Measurements from ENCODE around the gene CHKA.

CHKA gene

GRCh38 chr11:68033708-68034045 lies 87.5 kb downstream of the CHKA start:
- TF ChIP-seq, protein P1, sequence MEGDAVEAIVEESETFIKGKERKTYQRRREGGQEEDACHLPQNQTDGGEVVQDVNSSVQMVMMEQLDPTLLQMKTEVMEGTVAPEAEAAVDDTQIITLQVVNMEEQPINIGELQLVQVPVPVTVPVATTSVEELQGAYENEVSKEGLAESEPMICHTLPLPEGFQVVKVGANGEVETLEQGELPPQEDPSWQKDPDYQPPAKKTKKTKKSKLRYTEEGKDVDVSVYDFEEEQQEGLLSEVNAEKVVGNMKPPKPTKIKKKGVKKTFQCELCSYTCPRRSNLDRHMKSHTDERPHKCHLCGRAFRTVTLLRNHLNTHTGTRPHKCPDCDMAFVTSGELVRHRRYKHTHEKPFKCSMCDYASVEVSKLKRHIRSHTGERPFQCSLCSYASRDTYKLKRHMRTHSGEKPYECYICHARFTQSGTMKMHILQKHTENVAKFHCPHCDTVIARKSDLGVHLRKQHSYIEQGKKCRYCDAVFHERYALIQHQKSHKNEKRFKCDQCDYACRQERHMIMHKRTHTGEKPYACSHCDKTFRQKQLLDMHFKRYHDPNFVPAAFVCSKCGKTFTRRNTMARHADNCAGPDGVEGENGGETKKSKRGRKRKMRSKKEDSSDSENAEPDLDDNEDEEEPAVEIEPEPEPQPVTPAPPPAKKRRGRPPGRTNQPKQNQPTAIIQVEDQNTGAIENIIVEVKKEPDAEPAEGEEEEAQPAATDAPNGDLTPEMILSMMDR (conservative IDR thresholded peaks at IDR 0.05; ENCODE audit: control insufficient read depth, insufficient read depth, low read depth, low read length), result no peak
- DNase-seq (ENCODE audit: low read depth), result no peak
- H3K4me3 ChIP-seq (ENCODE audit: control insufficient read depth, low read depth, low read length), result no peak overlapping the region

DNA sequence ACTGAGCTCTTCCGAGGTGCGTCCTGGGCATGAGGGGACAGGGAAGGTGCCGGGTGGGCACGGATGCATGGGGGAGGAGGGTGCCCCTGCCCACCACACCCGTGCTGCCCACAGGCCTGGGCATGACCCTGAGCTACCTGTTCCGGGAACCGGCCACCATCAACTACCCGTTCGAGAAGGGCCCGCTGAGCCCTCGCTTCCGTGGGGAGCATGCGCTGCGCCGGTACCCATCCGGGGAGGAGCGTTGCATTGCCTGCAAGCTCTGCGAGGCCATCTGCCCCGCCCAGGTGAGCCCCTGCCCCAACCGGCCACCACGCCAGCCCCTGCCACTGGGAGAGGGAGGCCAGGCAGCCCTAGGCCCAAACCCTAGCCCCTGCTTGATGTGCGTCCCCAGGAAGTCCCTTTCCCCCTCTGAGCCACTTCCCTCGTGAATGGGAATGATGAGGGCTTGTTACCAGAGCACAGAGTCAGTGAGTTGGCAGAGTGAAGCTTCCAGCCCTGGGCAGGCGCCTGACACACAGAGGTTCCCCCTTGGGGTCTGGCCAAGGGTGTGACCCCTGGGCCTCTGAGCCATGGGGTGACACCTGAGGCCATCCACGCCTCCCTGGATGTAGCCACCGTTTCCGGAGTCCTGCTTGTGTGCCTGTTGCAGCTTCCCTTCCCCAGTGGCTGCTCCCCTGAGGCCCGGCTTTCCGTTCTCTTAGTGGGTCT lies 88.0 kb downstream of the CHKA start:
- no peak overlapping the region for H3K4me3 ChIP-seq (ENCODE audit: control insufficient read depth, low read depth, low read length)
- no peak for DNase-seq (ENCODE audit: low read depth)
- TF ChIP-seq, protein P1 (conservative IDR thresholded peaks at IDR 0.05; ENCODE audit: control insufficient read depth, insufficient read depth, low read depth, low read length), result no peak

GRCh38 chr11:68032003-68032402 lies 89.2 kb downstream of the CHKA start:
- no peak for DNase-seq (ENCODE audit: low read depth)
- H3K4me3 ChIP-seq (ENCODE audit: control insufficient read depth, low read depth, low read length), result no peak overlapping the region
- TF ChIP-seq, protein P1 (conservative IDR thresholded peaks at IDR 0.05; ENCODE audit: control insufficient read depth, insufficient read depth, low read depth, low read length), result no peak

- TF ChIP-seq, protein P1 (conservative IDR thresholded peaks at IDR 0.05; ENCODE audit: control insufficient read depth, insufficient read depth, low read depth, low read length), result no peak
- DNase-seq (ENCODE audit: low read depth), result no peak
- H3K4me3 ChIP-seq (ENCODE audit: control insufficient read depth, low read depth, low read length), result peak overlapping the region; percentile 58
Observed at GRCh38 chr11:68031144-68031464, 90.1 kb downstream of the CHKA start.

DNA sequence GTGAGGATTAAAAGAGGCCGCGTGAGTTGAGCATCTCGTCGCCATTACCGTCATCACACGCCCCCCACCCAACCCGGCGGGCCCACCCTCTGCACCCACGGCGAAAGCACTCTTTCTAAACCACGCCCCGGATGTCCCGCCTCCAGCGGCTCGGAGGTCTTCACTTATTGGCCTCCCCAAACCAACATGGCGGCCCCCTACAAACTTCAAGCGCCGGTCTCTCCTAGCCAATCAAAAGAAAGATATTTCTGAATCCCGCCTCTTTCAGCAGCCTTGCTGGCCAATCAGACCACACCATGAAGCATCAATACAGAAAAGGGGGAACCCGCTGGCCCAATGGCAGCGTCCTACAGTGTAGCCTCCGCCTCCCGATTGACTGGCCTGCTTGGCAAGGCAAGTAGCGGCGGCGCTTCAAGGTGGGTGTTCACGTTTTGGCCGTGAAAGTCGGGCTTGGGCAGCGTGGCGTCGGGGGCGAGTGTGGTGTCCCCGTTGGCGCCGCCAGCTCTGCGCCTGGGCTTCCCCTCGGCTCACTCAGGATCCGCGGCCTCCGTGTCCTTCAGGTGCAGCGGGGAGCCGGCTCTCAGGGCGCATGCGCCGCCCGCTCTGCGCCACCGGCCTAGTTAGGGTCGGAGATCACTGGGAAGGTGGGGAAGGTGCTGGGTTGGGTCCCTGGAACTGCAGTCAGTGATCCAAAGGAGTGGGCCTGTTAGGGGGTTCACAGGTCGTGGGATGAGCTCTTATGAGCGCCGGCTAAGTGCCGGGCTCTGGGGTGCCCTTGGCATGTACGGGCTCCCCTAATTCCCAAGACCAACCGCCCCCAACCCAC lies 90.7 kb downstream of the CHKA start, which contains the start of gene NDUFS8:
NDUFS8 (plus strand) TSS at position 364 of the 826 bp plus-strand sequence. CDS start 1,471 bp downstream, outside the sequence.
- H3K4me3 ChIP-seq (ENCODE audit: control insufficient read depth, low read depth, low read length), result peak within 1 kb of the TSS; percentile 58
- DNase-seq (ENCODE audit: low read depth), result peak; percentile 99
- TF ChIP-seq, protein P1 (conservative IDR thresholded peaks at IDR 0.05; ENCODE audit: control insufficient read depth, insufficient read depth, low read depth, low read length), result no peak

- TF ChIP-seq, protein P1 (conservative IDR thresholded peaks at IDR 0.05; ENCODE audit: control insufficient read depth, insufficient read depth, low read depth, low read length), result no peak
- DNase-seq (ENCODE audit: low read depth), result peak; percentile 80
- no peak overlapping the region for H3K4me3 ChIP-seq (ENCODE audit: control insufficient read depth, low read depth, low read length)
Observed at GRCh38 chr11:68028802-68029545, 92.2 kb downstream of the CHKA start.

All from fibroblast of mammary gland (primary cell).